A673 (cell line): Measurements from ENCODE around the gene BANK1. TPM values are rescaled to one million over a fixed set of nuclear protein-coding genes. Genes with fewer than 3 reads are reported as not detected.

Experiments
- BruUV-seq: library from RNA; stranded (reverse); fragments of 400-500 nt; replicated peaks from 2 replicates; lab custom pipeline; 2021; lab: Mats Ljungman, UMichigan
- CTCF ChIA-PET: fragments of 300-600 bp; sonication (Branson Sonifier 250); formaldehyde crosslinking; loops from one replicate; lab custom pipeline; 2022; ENCODE audit warnings: antibody characterized with exemption; lab: Charles Lee
- POLR2A ChIA-PET: fragments of 300-600 bp; sonication (Branson Sonifier 250); formaldehyde crosslinking; loops from one replicate; lab custom pipeline; 2022; ENCODE audit warnings: antibody characterized with exemption; ENCODE audit not compliant: low non-redundant PET; lab: Charles Lee
- DNase-seq: peaks from one replicate; pipeline ENCODE4 v3.0.0-alpha.2; 2015; ENCODE audit warnings: low spot score
- H3K27ac ChIP-seq: fragments of 200-600 bp; sonication (generic); 2 replicates; pipeline ENCODE4 v1.5.1; 2016; ENCODE audit warnings: mixed run types, low read depth, mild to moderate bottlenecking, mixed read lengths, antibody characterized with exemption, low read length; ENCODE audit not compliant: poor library complexity, severe bottlenecking
- H3K27me3 ChIP-seq: fragments of 200-600 bp; sonication (generic); replicated peaks from 2 replicates; pipeline ENCODE4 v1.6.1; 2017; ENCODE audit warnings: mixed run types, low read depth, mild to moderate bottlenecking, mixed read lengths, antibody characterized with exemption, low read length; ENCODE audit not compliant: insufficient read depth, poor library complexity
- H3K36me3 ChIP-seq: fragments of 200-600 bp; sonication (generic); 2 replicates; pipeline ENCODE4 v1.6.1; 2016; ENCODE audit warnings: mixed run types, mild to moderate bottlenecking, mixed read lengths, antibody characterized with exemption, low read length; ENCODE audit not compliant: insufficient read depth, poor library complexity, severe bottlenecking
- H3K4me1 ChIP-seq: fragments of 200-600 bp; sonication (generic); 2 replicates; pipeline ENCODE4 v1.6.1; 2017; ENCODE audit warnings: mixed run types, mild to moderate bottlenecking, mixed read lengths, antibody characterized with exemption, low read length; ENCODE audit not compliant: insufficient read depth, poor library complexity, severe bottlenecking
- H3K4me3 ChIP-seq: fragments of 200-600 bp; sonication (generic); 2 replicates; pipeline ENCODE4 v1.5.1; 2016; ENCODE audit warnings: low read depth, mixed run types, mild to moderate bottlenecking, mixed read lengths, low read length; ENCODE audit not compliant: poor library complexity, severe bottlenecking
- H3K9me3 ChIP-seq: fragments of 200-600 bp; sonication (generic); 2 replicates; pipeline ENCODE4 v1.6.1; 2016; ENCODE audit warnings: mixed run types, low read depth, mild to moderate bottlenecking, mixed read lengths, antibody characterized with exemption, low read length; ENCODE audit not compliant: poor library complexity, severe bottlenecking
- CTCF ChIP-seq: fragments of 300-800, 200-600 bp; sonication (generic); conservative IDR thresholded peaks from 2 replicates; pipeline ENCODE4 v1.5.1; 2017; ENCODE audit warnings: low read depth, mild to moderate bottlenecking, antibody characterized with exemption, low read length, moderate library complexity, mixed read lengths
- EZH2 ChIP-seq: fragments of 200-600 bp; sonication (generic); IDR thresholded peaks from 2 replicates; pipeline ENCODE4 v1.6.1; 2017; ENCODE audit warnings: borderline replicate concordance, low read depth, mild to moderate bottlenecking, mixed read lengths, antibody characterized with exemption, low read length; ENCODE audit not compliant: poor library complexity, severe bottlenecking
- intact Hi-C: fragments of 100-400 bp; cut with micrococcal nuclease; formaldehyde crosslinking; loops from one replicate; pipeline ENCODE4 v1.10.0; 2022; ENCODE audit not compliant: unreplicated experiment
- total RNA-seq: library from RNA; stranded (reverse); gene quantifications from 2 replicates; pipeline ENCODE4 v1.2.3, GENCODE V29; 2021

Gene BANK1
- total RNA-seq, 1 experiment from 2014 or later, result not detected

DNA sequence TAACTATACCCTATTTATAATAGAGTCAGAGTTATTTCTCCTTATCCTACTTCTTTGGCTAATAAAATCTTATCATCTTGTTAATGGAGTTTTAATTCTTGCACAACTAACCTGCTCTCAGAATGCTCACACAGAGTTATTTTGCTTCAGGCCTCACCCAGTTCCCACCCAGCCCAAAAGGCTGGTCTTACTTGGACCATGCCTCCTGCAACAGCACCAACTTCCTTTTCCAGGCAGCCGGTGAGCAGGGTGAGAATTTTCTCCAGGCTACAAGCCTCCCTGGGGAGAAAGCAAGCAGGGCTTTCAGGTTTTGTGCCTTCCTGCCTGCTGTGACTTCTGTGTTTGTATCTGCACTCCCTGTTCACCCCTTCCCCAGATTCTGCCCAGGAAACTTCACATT is 29.1 kb upstream of the BANK1 start:
- BruUV-seq, result no TSS peak
- Histone ChIP-seq H3K27ac (no peak overlapping the region), H3K4me1 (no peaks in the 10 kb centered on the region), H3K9me3 (peaks cover 3% of the 10 kb centered on the region), H3K36me3 (no peaks in the 10 kb centered on the region), H3K27me3 (no peaks in the 10 kb centered on the region), H3K4me3 (no peak overlapping the region)
- CTCF ChIA-PET, result no interaction called here
- intact Hi-C loops, result no loop called here
- peak; percentile 3 for DNase-seq
- POLR2A ChIA-PET, result no interaction called here
- no peak for TF ChIP-seq EZH2
- TF ChIP-seq CTCF, result no peak

- no peak overlapping the region for H3K4me3 ChIP-seq
- no peaks in the 10 kb centered on the region for H3K36me3 ChIP-seq
- ChIA-PET POLR2A (no interaction called here), CTCF (no interaction called here)
- no peak overlapping the region for H3K27ac ChIP-seq
- peaks cover 3% of the 10 kb centered on the region for H3K9me3 ChIP-seq
- TF ChIP-seq CTCF, result no peak
- no peak for TF ChIP-seq EZH2
- no TSS peak for BruUV-seq
- no peak for DNase-seq
- H3K4me1 ChIP-seq, result no peaks in the 10 kb centered on the region
- H3K27me3 ChIP-seq, result no peaks in the 10 kb centered on the region
- intact Hi-C loops, result no loop called here
Measured at GRCh38 chr4:101762025-101762424, 28.5 kb upstream of the BANK1 start.

DNA sequence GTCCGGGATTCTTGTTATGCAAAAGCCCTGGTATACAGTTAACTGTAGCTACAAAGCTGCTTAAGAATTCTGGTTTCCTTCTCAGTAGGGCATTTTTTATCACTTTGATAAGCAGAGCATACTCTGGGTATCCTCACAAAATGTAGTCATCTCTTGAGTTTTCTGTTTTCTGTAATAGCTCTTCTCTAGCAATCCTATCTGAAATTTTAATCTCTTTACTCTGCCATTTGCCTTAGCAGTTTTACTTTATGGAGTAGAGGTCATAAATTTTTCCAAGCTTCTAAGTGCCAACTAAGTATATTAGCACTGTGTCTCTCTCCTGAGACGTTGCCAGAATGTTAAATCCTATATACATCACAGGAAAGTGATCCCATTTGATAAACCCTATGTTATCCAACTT is 28.0 kb upstream of the BANK1 start:
- no peaks in the 10 kb centered on the region for H3K36me3 ChIP-seq
- no peaks in the 10 kb centered on the region for H3K4me1 ChIP-seq
- ChIA-PET POLR2A (no interaction called here), CTCF (no interaction called here)
- TF ChIP-seq CTCF (no peak), EZH2 (no peak)
- no peak overlapping the region for H3K4me3 ChIP-seq
- intact Hi-C loops, result no loop called here
- no peaks in the 10 kb centered on the region for H3K27me3 ChIP-seq
- H3K9me3 ChIP-seq, result peaks cover 8% of the 10 kb centered on the region
- no TSS peak for BruUV-seq
- no peak overlapping the region for H3K27ac ChIP-seq
- DNase-seq, result peak; percentile 14
